NT2/D1 (cell line): Measurements from ENCODE around the gene FBXW7.

Source experiments
- DNase-seq: peaks from one replicate; pipeline ENCODE4 v3.0.0-alpha.2; 2011; ENCODE audit warnings: low read depth, low spot score
- H3K27me3 ChIP-seq: 2 replicates; pipeline ENCODE4 v1.6.0; 2011; ENCODE audit warnings: mild to moderate bottlenecking; ENCODE audit not compliant: insufficient read length, insufficient read depth
- H3K36me3 ChIP-seq: 2 replicates; pipeline ENCODE4 v1.6.1; 2011; ENCODE audit warnings: mild to moderate bottlenecking, low read length, mixed read lengths; ENCODE audit not compliant: insufficient read depth, insufficient read length
- H3K4me1 ChIP-seq: 2 replicates; pipeline ENCODE4 v1.5.1; 2011; ENCODE audit not compliant: insufficient read depth, insufficient read length
- H3K4me3 ChIP-seq: 2 replicates; pipeline ENCODE4 v1.5.1; 2011; ENCODE audit warnings: low read depth; ENCODE audit not compliant: insufficient read length
- H3K9ac ChIP-seq: 2 replicates; pipeline ENCODE4 v1.6.0; 2011; ENCODE audit warnings: low read depth; ENCODE audit not compliant: insufficient read length
- H3K9me3 ChIP-seq: 2 replicates; pipeline ENCODE4 v1.5.1; 2011; ENCODE audit warnings: mild to moderate bottlenecking, low read length; ENCODE audit not compliant: insufficient read depth
- SUZ12 ChIP-seq: IDR thresholded peaks from 2 replicates; pipeline ENCODE4 v1.6.1; 2011; ENCODE audit not compliant: insufficient read length, insufficient read depth; ENCODE audit errors: extremely low read depth
- YY1 ChIP-seq: IDR thresholded peaks from 2 replicates; pipeline ENCODE4 v1.6.1; 2011; ENCODE audit not compliant: insufficient read length, insufficient read depth
- ZNF274 ChIP-seq: IDR thresholded peaks from 2 replicates; pipeline ENCODE4 v1.6.1; 2011; ENCODE audit warnings: mild to moderate bottlenecking, low read depth, low read length

The FBXW7 gene

GRCh38 chr4:152458801-152459302 is 77.0 kb downstream of the FBXW7 start:
- Histone ChIP-seq H3K9me3 (no peaks in the 10 kb centered on the region), H3K27me3 (no peaks in the 10 kb centered on the region), H3K4me3 (no peak overlapping the region), H3K36me3 (no peaks in the 10 kb centered on the region), H3K4me1 (peaks cover 2% of the 10 kb centered on the region), H3K9ac (no peak overlapping the region)
- no peak for DNase-seq
- no peak for TF ChIP-seq ZNF274
- TF ChIP-seq SUZ12: no peak
- TF ChIP-seq YY1: no peak

- Histone ChIP-seq H3K36me3 (no peaks in the 10 kb centered on the region), H3K27me3 (no peaks in the 10 kb centered on the region), H3K4me3 (no peak overlapping the region), H3K9ac (no peak overlapping the region), H3K9me3 (no peaks in the 10 kb centered on the region), H3K4me1 (peaks cover 2% of the 10 kb centered on the region)
- no peak for DNase-seq
- TF ChIP-seq SUZ12 (no peak), YY1 (no peak), ZNF274 (no peak)
These were observed 79.3 kb downstream of the FBXW7 start for GRCh38 chr4:152456609-152457008.

- Histone ChIP-seq H3K36me3 (no peaks in the 10 kb centered on the region), H3K9ac (no peak overlapping the region), H3K4me3 (no peak overlapping the region), H3K27me3 (no peaks in the 10 kb centered on the region), H3K9me3 (no peaks in the 10 kb centered on the region), H3K4me1 (peaks cover 2% of the 10 kb centered on the region)
- TF ChIP-seq YY1 (no peak), ZNF274 (no peak), SUZ12 (no peak)
- DNase-seq: no peak
These were observed 80.6 kb downstream of the FBXW7 start for GRCh38 chr4:152455311-152455710.

- DNase-seq: no peak
- Histone ChIP-seq H3K9ac (no peak overlapping the region), H3K4me1 (peaks cover 2% of the 10 kb centered on the region), H3K9me3 (no peaks in the 10 kb centered on the region), H3K36me3 (no peaks in the 10 kb centered on the region), H3K4me3 (no peak overlapping the region), H3K27me3 (no peaks in the 10 kb centered on the region)
- TF ChIP-seq YY1 (no peak), ZNF274 (no peak), SUZ12 (no peak)
These were observed 81.4 kb downstream of the FBXW7 start for GRCh38 chr4:152454398-152455011.

GRCh38 chr4:152451496-152451895 is 84.4 kb downstream of the FBXW7 start:
- no peaks in the 10 kb centered on the region for H3K9me3 ChIP-seq
- no peak overlapping the region for H3K9ac ChIP-seq
- no peak for TF ChIP-seq SUZ12
- no peak for TF ChIP-seq ZNF274
- TF ChIP-seq YY1: no peak
- H3K4me1 ChIP-seq: peaks cover 2% of the 10 kb centered on the region
- H3K27me3 ChIP-seq: no peaks in the 10 kb centered on the region
- no peak overlapping the region for H3K4me3 ChIP-seq
- no peak for DNase-seq
- no peaks in the 10 kb centered on the region for H3K36me3 ChIP-seq

- H3K9ac ChIP-seq: no peak overlapping the region
- H3K27me3 ChIP-seq: no peaks in the 10 kb centered on the region
- H3K4me3 ChIP-seq: no peak overlapping the region
- no peak for TF ChIP-seq SUZ12
- no peak for TF ChIP-seq ZNF274
- no peak for TF ChIP-seq YY1
- no peak for DNase-seq
- H3K4me1 ChIP-seq: no peaks in the 10 kb centered on the region
- no peaks in the 10 kb centered on the region for H3K36me3 ChIP-seq
- H3K9me3 ChIP-seq: no peaks in the 10 kb centered on the region
These were observed 87.0 kb downstream of the FBXW7 start for GRCh38 chr4:152448854-152449253.

- H3K27me3 ChIP-seq: no peaks in the 10 kb centered on the region
- TF ChIP-seq ZNF274: no peak
- TF ChIP-seq YY1: no peak
- TF ChIP-seq SUZ12: no peak
- H3K9ac ChIP-seq: no peak overlapping the region
- no peak overlapping the region for H3K4me3 ChIP-seq
- DNase-seq: no peak
- H3K36me3 ChIP-seq: no peaks in the 10 kb centered on the region
- no peaks in the 10 kb centered on the region for H3K9me3 ChIP-seq
- no peaks in the 10 kb centered on the region for H3K4me1 ChIP-seq
These were observed 87.7 kb downstream of the FBXW7 start for GRCh38 chr4:152448038-152448707.
